NCI-H1436 (cell line): ENCODE data around the gene DXO.
A peak's percentile ranks its signal among the peaks of the same experiment; 100 is the strongest.
"Not testable (repeated sequence)": the region's sequence is repeated elsewhere in the genome, so short reads cannot be mapped to it uniquely, and the experiment has no call there.

ENCODE experiments used
- DNase-seq: peaks from one replicate; lab custom pipeline; 2025; lab: John Stamatoyannopoulos, UW

The DXO gene

DNA sequence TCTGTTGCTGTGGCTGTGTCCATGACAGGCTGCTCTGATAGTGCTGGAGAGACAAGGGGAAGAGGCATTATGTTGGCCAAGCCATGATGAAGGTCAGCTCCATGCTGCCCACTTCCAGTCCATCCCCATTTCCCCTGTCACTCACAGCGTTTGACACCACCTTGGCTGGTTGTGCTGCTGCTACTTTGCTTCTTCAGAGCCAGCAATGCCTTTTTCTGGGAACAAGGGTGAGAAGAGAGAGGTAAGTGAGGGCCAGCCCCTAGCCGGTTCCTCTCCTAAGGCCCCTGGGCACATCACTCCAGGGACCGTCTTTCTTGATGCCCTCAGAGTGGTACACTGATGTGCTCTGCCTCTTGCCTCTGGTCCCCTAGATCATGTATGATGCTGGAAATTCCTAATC is 15.1 kb downstream of the DXO start:
- no peak for DNase-seq

DNA sequence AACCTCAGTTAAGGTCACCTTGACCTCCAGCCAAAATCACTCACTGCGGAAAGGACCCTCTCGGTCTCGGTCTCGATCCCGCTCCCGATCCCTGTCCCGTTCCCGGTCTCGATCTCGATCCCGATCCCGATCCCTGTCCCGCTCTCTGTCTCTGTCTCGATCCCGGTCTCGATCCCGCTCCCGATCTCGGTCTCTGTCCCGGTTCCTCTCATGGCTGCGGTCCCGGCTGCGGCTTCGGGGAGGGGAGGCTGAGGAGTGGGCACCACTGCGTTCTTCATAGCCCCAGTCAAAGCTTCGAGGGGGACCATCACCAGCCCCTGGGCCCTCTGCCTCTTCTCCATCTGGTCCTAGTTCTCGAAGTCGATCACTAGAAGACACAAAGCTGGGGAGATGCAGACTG is 17.4 kb downstream of the DXO start:
- DNase-seq: no peak

DNA sequence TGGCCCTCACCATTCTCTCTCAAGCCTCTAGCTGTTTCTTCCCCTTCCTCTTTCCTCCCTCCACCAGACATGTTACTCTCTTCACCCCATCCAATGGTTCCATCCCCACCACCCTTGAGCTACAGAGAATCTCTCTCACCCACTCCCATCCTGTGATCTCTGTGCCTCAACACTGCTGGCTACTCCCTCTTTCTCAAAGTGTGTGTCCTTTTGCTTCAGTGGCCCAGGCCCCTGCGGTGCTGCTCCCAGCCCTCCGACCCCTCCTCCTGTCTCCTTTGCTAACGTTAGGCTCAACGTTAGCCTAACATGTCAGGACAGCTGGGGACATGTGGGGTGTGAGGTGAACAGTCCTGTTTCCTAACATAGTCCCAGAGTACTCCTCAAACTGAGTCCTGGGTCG is 19.0 kb downstream of the DXO start:
- DNase-seq: no peak

DNA sequence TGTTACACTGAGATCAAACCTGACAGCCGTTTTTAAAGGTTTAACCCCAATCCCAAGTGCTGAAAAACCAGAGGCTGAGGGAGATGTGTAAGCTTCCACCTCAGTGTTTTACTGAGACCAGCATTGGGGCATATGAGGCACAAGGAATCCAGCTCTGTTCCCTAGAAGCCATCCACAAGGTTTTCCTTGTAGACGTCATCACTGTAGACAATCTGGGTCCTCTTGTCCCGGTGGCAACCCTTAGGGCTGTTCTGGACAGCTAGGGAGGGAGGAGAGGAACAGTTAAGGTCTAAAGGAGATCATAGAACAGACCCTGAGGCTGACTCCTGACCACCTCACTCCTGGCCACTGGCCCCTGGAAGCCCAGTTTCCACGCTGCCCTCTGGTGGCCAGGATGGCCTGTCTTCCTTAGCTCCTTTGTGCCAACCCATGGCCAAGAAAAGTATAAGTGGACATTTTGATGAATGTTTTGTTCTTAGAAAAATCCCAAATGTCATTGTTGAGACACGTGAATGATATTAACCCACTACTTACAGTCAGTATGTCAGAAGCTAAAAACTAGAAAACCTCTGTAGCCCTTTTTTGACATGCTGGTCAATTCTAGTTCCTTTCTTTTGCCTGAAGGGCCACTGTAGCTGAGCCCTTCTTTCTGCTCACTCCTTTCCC is 19.7 kb downstream of the DXO start:
- peak; percentile 15 for DNase-seq

DNA sequence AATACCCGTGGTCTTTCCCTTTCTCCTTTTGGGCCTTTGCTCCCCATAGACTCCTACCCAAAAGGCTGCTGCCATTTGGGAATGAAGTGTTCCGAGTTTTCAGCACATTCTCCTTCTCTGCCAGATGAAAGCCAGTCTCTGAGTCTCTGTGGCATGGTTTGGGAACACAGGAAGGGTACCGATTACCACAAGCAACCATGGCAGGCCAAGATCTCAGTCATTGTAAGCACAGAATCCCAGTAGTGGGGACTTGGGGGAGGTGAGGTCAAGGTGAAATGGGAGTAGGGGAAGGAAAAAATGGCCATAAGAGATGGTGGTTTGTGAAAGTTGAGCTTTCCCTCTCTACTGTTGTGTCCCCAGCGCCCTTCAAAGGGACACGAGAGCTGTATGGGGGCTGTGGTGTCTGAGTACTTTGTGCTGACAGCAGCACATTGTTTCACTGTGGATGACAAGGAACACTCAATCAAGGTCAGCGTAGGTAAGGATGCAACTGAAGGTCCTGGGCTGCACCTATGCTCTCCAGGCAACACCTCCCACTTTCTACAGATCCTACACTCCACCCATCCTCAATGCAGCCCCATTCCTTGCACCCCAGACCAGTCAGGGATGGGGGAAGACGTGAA is 21.9 kb downstream of the DXO start:
- no peak for DNase-seq

DNA sequence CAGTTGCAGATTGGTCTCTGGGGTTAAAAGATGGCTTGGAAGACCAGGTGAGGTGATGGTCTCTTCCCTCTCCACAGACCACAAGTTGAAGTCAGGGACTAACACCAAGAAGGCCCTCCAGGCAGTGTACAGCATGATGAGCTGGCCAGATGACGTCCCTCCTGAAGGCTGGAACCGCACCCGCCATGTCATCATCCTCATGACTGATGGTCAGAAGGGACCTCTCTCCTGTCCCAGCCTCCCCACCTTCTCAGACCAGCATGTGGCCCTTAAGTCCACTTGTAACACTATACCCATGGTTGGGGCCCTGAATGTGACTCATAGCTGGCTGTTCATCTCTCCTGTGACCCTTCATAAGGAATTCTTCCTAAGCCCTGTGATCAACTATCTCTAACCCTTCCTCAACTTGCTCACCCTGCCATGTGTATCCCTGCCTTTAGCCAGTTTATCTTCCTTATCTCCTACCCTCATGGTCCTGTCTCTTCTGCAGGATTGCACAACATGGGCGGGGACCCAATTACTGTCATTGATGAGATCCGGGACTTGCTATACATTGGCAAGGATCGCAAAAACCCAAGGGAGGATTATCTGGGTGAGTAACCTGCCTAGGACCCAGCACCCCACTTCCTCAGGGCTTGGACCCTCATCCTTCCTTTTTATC is 23.1 kb downstream of the DXO start:
- no peak for DNase-seq

DNA sequence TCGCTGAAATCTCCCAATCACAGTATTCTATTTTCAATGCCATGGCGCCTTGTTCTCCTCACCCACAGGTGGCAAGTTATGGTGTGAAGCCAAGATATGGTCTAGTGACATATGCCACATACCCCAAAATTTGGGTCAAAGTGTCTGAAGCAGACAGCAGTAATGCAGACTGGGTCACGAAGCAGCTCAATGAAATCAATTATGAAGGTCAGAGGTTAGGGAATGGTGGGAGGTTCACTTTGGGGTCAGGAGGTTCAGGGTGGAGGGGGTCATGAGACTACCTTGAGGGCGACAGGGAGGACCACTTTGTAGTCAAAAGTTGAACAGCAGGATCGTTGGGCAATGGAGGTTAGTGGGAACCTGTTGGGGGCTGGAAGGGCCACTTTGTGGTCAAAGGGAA is 23.6 kb downstream of the DXO start:
- DNase-seq: no peak

DNA sequence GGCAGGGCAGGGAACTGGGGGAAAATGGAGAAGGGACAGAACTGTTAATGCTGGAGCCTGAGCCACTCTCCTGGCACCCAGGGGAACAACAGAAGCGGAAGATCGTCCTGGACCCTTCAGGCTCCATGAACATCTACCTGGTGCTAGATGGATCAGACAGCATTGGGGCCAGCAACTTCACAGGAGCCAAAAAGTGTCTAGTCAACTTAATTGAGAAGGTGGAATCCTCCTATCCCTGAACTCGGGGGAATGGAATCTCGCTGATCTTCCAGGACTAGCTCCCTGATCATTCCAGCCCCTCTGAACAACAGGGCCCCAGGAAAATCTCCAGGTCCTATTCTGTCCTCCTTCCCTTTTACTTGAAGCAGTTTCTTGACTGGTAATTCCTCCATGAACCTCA is 24.1 kb downstream of the DXO start:
- DNase-seq: no peak

DNA sequence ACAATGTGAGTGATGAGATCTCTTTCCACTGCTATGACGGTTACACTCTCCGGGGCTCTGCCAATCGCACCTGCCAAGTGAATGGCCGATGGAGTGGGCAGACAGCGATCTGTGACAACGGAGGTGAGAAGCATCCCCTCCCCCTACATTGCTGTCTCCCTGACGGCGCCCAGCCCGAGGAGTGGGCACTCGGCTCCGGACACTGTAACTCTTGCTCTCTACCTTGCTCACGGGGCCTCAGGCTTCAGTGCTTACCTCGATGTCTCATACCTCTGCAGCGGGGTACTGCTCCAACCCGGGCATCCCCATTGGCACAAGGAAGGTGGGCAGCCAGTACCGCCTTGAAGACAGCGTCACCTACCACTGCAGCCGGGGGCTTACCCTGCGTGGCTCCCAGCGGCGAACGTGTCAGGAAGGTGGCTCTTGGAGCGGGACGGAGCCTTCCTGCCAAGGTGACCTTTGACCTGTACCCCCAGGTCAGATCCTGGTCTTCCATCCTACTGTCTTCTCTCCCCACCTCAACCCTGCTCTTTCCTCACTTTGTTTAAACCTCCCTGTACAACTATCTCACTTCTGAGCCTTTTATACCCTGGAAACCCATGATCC is 24.8 kb downstream of the DXO start:
- no peak for DNase-seq

DNA sequence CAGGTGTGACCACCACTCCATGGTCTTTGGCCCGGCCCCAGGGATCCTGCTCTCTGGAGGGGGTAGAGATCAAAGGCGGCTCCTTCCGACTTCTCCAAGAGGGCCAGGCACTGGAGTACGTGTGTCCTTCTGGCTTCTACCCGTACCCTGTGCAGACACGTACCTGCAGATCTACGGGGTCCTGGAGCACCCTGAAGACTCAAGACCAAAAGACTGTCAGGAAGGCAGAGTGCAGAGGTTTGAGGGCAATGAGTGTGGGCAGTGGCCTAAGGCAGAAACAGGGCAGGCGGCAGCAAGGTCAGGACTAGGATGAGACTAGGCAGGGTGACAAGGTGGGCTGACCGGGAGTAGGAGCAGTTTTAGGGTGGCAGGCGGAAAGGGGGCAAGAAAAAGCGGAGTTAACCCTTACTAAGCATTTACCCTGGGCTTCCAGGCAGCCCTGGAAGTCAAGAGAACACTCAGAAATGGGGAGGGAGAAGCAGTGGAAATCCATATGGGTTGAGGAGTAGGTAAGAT is 25.5 kb downstream of the DXO start:
- DNase-seq: no peak

DNA sequence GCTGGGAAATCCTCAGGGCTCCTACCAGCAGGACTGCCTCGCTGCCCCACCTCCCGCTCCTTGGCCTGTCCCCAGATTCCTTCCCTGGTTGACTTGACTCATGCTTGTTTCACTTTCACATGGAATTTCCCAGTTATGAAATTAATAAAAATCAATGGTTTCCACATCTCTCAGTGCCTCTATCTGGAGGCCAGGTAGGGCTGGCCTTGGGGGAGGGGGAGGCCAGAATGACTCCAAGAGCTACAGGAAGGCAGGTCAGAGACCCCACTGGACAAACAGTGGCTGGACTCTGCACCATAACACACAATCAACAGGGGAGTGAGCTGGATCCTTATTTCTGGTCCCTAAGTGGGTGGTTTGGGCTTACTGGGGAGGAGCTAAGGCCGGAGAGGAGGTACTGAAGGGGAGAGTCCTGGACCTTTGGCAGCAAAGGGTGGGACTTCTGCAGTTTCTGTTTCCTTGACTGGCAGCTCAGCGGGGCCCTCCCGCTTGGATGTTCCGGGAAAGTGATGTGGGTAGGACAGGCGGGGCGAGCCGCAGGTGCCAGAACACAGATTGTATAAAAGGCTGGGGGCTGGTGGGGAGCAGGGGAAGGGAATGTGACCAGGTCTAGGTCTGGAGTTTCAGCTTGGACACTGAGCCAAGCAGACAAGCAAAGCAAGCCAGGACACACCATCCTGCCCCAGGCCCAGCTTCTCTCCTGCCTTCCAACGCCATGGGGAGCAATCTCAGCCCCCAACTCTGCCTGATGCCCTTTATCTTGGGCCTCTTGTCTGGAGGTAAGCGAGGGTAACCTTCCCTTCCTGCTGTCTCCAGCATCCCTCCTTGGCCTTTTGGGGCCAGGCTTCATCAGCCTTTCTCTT is 26.2 kb downstream of the DXO start, which contains the start of gene CFB:
Gene CFB (plus strand): TSS at position 589 of the 863 bp plus-strand sequence. CDS start 127 bp downstream, at position 716.
- DNase-seq: no peak

DNA sequence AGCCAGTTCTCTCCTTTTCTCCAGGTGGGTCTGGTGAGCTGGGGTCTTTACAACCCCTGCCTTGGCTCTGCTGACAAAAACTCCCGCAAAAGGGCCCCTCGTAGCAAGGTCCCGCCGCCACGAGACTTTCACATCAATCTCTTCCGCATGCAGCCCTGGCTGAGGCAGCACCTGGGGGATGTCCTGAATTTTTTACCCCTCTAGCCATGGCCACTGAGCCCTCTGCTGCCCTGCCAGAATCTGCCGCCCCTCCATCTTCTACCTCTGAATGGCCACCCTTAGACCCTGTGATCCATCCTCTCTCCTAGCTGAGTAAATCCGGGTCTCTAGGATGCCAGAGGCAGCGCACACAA is 26.8 kb downstream of the DXO start:
- no peak for DNase-seq

DNA sequence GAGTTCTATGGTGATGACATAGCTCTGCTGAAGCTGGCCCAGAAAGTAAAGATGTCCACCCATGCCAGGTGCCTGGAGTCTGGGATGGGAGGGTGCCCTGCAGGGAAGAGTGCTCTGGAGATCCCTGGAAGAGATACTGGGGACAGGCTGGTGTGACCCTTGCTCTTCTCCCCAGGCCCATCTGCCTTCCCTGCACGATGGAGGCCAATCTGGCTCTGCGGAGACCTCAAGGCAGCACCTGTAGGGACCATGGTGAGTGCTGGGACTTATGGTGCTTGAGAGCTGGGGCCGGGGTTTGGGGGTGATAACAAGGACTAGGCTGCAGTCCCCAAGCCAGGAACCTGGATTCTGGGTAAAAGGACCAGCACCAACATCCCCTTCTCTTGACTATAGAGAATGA is 28.2 kb downstream of the DXO start:
- no peak for DNase-seq

DNA sequence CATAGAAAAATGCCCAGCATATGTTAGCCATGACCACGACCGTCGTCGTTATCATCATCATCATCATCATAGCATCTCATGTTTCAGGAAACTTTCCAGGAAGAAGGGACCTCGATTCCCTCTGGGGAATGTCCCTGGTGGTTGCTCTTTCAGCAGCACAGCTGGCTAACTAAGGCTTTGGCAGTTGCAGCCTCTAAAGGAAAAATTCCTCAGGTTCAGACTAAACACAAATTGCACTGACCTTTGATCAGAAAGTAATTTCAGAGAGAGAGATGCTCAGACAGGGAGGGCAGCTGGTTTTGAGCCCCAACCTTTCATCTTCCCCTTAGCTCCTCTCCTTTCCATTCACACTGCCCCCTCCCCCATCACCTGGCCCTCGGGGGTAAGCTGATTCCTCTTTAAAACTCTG is 31.7 kb downstream of the DXO start:
- no peak for DNase-seq

DNA sequence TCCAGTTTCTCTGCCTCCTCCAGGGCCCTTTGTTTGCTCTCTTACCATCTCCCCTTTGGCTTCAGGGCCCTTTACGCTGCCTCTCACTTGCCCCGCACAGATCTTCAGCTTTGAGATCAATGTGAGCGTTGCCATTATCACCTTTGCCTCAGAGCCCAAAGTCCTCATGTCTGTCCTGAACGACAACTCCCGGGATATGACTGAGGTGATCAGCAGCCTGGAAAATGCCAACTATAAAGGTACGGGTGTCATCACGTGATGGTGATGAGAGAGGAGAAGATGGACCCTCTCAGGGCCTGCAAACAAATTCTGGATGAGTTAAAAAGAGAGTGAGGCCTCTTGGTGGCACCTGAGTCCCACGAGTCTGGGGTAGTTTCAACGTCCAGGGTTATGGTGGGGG is 36.1 kb downstream of the DXO start:
- DNase-seq: no peak

DNA sequence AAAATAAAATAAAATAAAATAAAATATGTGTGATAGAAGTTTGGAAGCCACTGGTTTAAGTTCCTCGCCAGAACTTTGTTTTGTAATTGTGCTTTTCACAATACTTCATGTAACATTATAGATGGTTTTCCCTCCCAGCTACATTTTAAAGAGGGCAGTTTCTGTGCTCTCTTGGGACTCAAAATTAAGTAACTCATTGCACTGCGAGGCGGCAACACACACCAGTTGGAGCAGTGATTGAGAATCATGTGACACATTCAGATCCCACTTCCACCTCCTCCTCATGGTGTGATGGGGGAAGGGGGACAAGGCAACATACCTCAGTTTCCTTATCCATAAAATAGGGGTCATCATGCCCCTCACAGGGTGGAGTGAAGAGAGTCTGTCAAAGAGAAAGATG is 36.9 kb downstream of the DXO start:
- no peak for DNase-seq

DNA sequence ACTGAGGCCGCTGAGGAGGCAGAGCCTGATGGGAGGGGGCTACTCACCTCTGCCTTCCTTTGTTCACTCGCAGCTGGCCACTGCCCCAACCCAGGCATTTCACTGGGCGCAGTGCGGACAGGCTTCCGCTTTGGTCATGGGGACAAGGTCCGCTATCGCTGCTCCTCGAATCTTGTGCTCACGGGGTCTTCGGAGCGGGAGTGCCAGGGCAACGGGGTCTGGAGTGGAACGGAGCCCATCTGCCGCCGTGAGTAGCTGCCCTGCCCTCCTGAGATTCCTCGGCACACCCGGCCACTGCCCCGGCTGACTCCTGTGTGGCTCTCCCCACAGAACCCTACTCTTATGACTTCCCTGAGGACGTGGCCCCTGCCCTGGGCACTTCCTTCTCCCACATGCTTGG is 38.4 kb downstream of the DXO start:
- DNase-seq: no peak

DNA sequence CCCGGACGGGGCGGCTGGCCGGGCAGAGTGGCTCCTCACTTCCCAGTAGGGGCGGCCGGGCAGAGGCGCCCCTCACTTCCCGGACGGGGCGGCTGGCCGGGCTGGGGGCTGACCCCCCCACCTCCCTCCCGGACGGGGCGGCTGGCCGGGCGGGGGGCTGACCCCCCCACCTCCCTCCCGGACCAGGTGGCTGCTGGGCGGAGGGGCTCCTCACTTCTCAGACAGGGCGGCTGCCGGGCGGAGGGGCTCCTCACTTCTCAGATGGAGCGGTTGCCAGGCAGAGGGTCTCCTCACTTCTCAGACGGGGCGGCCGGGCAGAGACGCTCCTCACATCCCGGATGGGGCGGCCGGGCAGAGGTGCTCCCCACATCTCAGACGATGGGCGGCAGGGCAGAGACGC is 39.8 kb downstream of the DXO start:
- DNase-seq: not testable (repeated sequence)

DNA sequence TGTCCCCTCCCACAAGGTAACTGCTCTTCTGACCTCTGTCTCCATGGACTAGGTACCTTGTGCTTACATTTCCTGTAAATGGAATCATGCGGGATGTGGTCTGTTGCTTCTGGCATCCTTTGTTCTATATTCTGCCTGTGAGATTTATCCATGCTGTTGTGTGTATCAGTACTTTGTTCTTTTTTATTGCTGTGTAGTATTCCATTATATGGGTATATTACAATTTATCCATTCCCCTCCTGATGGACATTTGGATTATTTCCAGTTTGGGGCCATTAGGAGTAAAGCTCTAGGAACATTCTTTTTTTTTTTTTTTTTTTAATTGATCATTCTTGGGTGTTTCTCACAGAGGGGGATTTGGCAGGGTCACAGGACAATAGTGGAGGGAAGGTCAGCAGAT is 41.0 kb downstream of the DXO start:
- no peak for DNase-seq

DNA sequence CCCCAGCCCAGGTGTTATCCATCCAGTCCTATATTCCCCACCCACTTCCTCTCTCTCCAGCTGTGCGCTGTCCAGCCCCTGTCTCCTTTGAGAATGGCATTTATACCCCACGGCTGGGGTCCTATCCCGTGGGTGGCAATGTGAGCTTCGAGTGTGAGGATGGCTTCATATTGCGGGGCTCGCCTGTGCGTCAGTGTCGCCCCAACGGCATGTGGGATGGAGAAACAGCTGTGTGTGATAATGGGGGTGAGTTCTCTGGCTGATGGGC is 43.3 kb downstream of the DXO start:
- no peak for DNase-seq

DNA sequence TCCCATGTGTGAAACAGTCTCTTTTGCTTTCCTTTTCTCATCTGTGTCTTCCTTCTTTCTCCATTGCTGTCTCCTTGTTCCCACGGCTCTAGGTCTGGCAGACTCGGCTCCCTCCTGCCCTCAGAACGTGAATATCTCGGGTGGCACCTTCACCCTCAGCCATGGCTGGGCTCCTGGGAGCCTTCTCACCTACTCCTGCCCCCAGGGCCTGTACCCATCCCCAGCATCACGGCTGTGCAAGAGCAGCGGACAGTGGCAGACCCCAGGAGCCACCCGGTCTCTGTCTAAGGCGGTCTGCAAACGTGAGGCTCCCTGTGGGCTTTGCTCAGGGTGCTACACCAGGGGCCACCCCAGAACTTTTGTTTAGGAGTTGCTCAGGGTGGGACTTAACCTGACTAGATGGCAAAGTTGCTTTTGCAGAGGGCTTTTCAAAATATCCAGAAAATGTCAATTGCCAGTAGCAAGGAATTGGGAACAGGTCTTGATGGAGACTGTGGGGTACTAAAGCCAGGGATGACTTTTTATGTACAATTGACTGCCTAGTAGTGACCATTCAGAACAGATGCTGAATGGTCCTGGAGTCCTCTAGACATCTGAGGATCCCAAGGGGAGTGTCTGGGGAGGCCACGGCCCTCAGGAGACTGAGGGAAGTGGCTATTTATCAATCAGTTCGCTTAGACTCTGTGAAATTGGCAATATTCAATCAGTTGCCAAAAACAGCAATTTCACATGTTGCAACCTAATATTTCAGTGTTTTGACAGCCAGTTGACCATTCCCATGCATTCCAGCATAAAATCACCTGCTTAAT is 43.9 kb downstream of the DXO start:
- DNase-seq: no peak
